ENCODE data around the gene METTL26. TPM values are rescaled to one million over a fixed set of nuclear protein-coding genes. Genes with fewer than 3 reads are reported as not detected.

Gene METTL26
- total and polyA plus RNA-seq, 11 donors: 39.6 to 187 (median 58.5) TPM

DNA sequence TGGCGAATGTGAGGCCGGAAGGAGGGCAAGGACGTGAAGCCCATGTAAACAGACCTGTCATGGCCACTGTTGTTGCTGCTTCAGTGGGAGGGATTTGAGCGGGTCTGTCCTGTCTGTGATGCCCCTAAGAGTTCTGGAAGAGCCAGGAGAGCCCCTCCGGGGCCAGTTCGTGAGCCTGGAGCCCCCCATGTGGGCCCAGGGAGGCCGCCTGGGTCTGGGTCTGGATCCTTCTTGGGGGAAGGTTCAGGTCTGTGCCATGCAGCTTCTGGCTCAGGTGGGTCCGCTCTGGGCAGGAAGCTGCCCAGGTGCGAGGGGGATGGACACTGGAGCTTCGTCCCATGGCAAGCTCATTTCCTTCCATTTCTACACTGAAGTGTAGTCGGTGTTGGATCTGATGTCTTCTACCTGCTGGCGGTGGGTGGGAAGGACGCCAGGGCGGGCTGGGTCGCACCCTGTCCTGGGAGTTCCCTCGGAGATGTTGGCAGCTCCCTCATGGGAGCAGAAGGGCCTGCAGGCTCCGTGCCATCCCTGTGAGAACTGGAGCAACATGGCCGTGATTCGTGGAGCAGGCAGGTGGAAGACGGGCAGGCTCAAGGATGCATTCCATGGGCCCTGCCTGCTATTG is 16.5 kb downstream of the METTL26 start:
- WGBS, 4 donors: 89 to 95% (median 91%) methylated on average over 10 to 20 of the region's 20 CpGs
- ATAC-seq: no peak
- Histone ChIP-seq H3K27me3 (no peaks in the 10 kb centered on the region), H3K9me3 (no peaks in the 10 kb centered on the region), H3K27ac (no peak overlapping the region), H3K4me3 (no peak overlapping the region), H3K36me3 (peaks cover 0 to 10% (median 4%) of the 10 kb centered on the region in 9 donors), H3K4me1 (no peaks in the 10 kb centered on the region)
- intact Hi-C loops (cut with DNase I): no loop called here
- no peak for DNase-seq
- TF ChIP-seq POLR2A (IDR thresholded peaks at IDR 0.05): no peak
- TF ChIP-seq, protein P1, sequence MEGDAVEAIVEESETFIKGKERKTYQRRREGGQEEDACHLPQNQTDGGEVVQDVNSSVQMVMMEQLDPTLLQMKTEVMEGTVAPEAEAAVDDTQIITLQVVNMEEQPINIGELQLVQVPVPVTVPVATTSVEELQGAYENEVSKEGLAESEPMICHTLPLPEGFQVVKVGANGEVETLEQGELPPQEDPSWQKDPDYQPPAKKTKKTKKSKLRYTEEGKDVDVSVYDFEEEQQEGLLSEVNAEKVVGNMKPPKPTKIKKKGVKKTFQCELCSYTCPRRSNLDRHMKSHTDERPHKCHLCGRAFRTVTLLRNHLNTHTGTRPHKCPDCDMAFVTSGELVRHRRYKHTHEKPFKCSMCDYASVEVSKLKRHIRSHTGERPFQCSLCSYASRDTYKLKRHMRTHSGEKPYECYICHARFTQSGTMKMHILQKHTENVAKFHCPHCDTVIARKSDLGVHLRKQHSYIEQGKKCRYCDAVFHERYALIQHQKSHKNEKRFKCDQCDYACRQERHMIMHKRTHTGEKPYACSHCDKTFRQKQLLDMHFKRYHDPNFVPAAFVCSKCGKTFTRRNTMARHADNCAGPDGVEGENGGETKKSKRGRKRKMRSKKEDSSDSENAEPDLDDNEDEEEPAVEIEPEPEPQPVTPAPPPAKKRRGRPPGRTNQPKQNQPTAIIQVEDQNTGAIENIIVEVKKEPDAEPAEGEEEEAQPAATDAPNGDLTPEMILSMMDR (IDR thresholded peaks at IDR 0.05): no peak

DNA sequence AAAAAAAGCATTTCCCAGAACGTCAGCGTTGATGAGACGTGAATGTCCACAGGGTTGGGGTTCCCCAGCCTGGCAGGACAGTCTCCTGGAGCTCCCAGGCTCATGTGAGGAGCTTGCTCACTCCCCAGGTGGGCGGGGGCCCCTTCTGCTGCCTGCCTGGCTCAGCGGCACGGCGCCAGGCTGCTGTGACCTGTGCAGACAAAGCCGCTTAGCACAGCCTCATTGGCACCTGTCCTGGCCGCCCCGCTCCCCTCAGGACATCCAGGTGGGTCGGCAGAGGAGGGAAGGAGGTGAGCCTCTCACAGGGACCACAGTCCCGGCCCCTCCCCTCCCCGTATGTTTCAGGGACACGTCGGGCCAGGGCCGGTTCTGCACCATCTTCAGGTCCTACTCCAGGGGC is 18.2 kb downstream of the METTL26 start:
- 88 to 93% (median 91%) methylated on average over 14 to 16 of the region's 16 CpGs for WGBS, 4 donors
- intact Hi-C loops (cut with DNase I): no loop called here
- Histone ChIP-seq H3K36me3 (peaks cover 0 to 10% (median 4%) of the 10 kb centered on the region in 9 donors), H3K9me3 (no peaks in the 10 kb centered on the region), H3K4me1 (no peaks in the 10 kb centered on the region), H3K4me3 (no peak overlapping the region), H3K27ac (no peak overlapping the region), H3K27me3 (no peaks in the 10 kb centered on the region)
- TF ChIP-seq, protein P1 (IDR thresholded peaks at IDR 0.05): no peak
- TF ChIP-seq POLR2A (IDR thresholded peaks at IDR 0.05): no peak
- no peak for DNase-seq
- no peak for ATAC-seq

DNA sequence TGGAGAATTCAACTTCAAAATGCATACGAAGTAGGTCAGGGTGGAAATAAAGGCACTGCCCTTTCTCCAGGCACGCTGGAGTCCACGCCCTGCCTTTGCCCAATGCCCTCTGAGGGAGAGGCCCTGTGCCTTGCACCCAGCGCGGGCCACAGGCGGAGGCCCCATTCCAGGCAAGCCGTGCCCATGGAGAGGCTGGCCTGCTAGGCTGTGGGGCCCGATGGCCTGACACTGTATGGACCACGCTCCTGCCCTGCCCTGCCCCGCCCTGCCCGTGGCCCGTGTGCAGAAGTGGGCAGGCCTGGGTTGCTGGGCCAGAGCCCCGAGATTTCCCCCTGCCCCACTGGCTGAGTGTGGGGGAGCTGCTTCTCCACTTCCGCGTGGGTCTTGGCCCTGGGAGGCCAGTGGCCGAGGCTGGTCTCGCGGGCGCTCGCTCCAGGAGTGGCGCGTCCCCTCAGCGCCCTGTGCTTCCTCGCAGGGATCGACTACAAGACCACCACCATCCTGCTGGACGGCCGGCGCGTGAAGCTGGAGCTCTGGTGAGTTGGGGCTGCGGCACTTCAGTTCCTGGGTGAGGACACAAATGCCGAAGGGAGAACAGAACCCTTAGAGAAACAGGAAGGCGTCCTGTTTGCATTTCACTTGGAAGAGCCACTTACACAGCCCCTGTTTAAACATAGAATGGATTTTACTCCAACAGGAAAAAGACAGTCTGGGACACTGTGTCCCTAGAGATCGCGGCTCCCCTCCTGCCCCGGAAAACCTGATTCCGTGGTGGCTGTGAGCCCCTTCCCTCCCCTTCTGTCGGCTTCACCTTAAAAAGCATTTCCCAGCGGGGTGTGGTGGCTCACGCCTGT is 19.1 kb downstream of the METTL26 start:
- 92 to 95% (median 94%) methylated on average over 23 to 39 of the region's 39 CpGs for WGBS, 4 donors
- intact Hi-C loops (cut with DNase I): no loop called here
- Histone ChIP-seq H3K36me3 (peaks cover 0 to 10% (median 4%) of the 10 kb centered on the region in 9 donors), H3K4me3 (no peak overlapping the region), H3K27me3 (no peaks in the 10 kb centered on the region), H3K4me1 (no peaks in the 10 kb centered on the region), H3K9me3 (no peaks in the 10 kb centered on the region), H3K27ac (no peak overlapping the region)
- ATAC-seq (peak in 1 of 4 donors; percentile 48), DNase-seq (no peak)
- TF ChIP-seq POLR2A (IDR thresholded peaks at IDR 0.05): no peak
- TF ChIP-seq, protein P1 (IDR thresholded peaks at IDR 0.05): no peak

DNA sequence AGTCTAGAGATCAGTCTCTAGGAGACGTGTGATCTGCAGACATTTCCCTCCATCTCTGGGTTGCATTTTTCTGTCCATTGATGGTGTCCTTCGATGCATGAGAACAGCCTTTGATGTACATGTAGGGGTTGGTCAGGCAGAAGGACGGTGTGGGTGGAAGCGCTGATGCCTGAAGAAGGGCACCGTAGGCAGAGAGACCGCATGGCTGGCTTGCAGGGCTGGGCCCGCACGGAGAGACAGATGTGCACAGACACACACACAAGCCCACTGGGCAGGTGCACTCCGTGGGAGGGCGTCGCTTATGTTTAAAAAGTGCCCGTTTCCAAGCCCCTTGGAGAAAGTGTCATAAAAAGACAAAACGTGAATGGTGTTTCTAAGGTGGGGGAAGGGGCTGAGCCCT is 21.0 kb downstream of the METTL26 start:
- no peak overlapping the region for H3K27ac ChIP-seq
- no peaks in the 10 kb centered on the region for H3K9me3 ChIP-seq
- no peak overlapping the region for H3K4me3 ChIP-seq
- WGBS, 4 donors: 95 to 97% (median 96%) methylated on average over 13 of the region's 13 CpGs
- DNase-seq (no peak), ATAC-seq (no peak)
- peaks cover 0 to 10% (median 0%) of the 10 kb centered on the region in 12 donors for H3K4me1 ChIP-seq
- no peaks in the 10 kb centered on the region for H3K27me3 ChIP-seq
- intact Hi-C loops (cut with DNase I): no loop called here
- H3K36me3 ChIP-seq: peaks cover 0 to 10% (median 4%) of the 10 kb centered on the region in 9 donors
- TF ChIP-seq POLR2A (IDR thresholded peaks at IDR 0.05): no peak
- TF ChIP-seq, protein P1 (IDR thresholded peaks at IDR 0.05): no peak

Measured in heart left ventricle (tissue), 16 donors.